Cardiac muscle cell (in vitro differentiated cells and primary cell): ENCODE data around the gene MAD1L1. TPM values are rescaled to one million over a fixed set of nuclear protein-coding genes. Genes with fewer than 3 reads are reported as not detected.
A peak's percentile ranks its signal among the peaks of the same experiment; 100 is the strongest.

ENCODE experiments used
- DNase-seq, 2 donors: peaks; one replicate each; pipeline versions ENCODE4 v3.0.0 to v3.0.0-alpha.2; 2010 to 2017; ENCODE audit warnings: low read depth in 1 of 2, low spot score in 1 of 2
- H3K27ac ChIP-seq: fragments of 200-600 bp; sonication (generic); 2 replicates; pipeline ENCODE4 v1.5.1; 2016
- H3K27me3 ChIP-seq: fragments of 200-600 bp; sonication (generic); 2 replicates; pipeline ENCODE4 v1.6.0; 2016; ENCODE audit warnings: control low read depth
- H3K36me3 ChIP-seq: fragments of 200-600 bp; sonication (generic); 2 replicates; pipeline ENCODE4 v1.5.1; 2016; ENCODE audit warnings: control low read depth
- H3K4me1 ChIP-seq: fragments of 200-600 bp; sonication (generic); 2 replicates; pipeline ENCODE4 v1.8.1; 2017; ENCODE audit warnings: low read depth, mild to moderate bottlenecking, mixed run types
- H3K4me3 ChIP-seq: fragments of 200-600 bp; sonication (generic); 2 replicates; pipeline ENCODE4 v1.5.1; 2016; ENCODE audit warnings: mild to moderate bottlenecking
- H3K9me3 ChIP-seq: fragments of 200-600 bp; sonication (generic); 2 replicates; pipeline ENCODE4 v1.5.1; 2017; ENCODE audit warnings: low read depth, mild to moderate bottlenecking, control low read depth
- polyA plus RNA-seq: library from polyadenylated mRNA; unstranded; fragments of >200 nt; fragmentation: Nextera tagmentation; extraction: Ambion mirVana; gene quantifications from 2 replicates; pipeline ENCODE4 v1.2.1, GENCODE V29; 2016
- total RNA-seq: library from RNA; depleted of rRNA; stranded (reverse); fragments of >200 nt; gene quantifications from 2 replicates; pipeline ENCODE4 v1.2.3, GENCODE V29; 2016
- TF ChIP-seq, protein P1 (sequence below): IDR thresholded peaks from 2 replicates; pipeline ENCODE4 v1.5.1; 2012; ENCODE audit warnings: low read depth, mild to moderate bottlenecking, low read length

The MAD1L1 gene
- total and polyA plus RNA-seq, 2 experiments from 2014 or later, result 38.3 to 56.2 TPM

DNA sequence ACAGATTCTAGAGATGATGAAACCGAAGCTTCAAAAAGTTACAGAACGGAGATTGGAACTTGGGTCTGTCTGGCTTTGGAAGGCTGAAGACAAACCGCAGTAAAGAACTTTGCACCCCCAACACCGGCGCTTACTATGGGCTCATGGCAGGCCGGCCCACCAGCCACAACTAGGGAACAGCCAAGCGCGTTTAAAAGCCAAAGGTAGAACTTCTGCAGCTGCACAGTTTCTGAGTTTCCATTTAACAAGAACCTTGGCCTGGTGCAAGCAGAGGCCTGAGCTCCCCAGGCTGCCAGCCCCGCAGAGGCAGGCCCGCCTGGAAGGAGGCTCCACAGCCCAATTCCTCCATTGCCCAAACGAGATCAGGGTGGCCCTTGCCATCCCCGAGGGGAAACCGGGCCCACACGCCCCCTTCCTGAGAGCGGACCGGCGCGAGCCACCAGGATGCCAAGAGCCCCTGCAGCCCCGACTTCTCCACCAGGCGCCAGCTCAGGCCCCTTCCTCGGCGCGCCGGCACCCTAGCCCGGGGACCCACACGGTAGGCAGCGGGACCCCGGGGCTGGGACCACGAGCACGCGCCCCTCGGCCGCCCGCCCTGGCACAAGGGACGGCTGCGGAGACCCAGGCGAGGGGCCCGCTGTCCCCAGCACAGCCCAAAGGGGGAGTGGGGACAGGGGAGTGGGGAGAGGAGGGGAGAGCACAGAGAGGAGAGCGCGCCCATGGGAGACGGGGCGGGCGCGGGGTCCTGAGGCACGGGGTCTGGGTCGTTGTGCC is 566 bp downstream of the MAD1L1 start:
- Histone ChIP-seq H3K9me3 (no peaks in the 10 kb centered on the region), H3K4me1 (peaks cover 8% of the 10 kb centered on the region), H3K4me3 (peak overlapping the region; percentile 79), H3K36me3 (peaks cover 13% of the 10 kb centered on the region), H3K27me3 (no peaks in the 10 kb centered on the region), H3K27ac (peak overlapping the region; percentile 81)
- peak in 1 of 2 donors; percentile 57 for DNase-seq
- TF ChIP-seq, protein P1, sequence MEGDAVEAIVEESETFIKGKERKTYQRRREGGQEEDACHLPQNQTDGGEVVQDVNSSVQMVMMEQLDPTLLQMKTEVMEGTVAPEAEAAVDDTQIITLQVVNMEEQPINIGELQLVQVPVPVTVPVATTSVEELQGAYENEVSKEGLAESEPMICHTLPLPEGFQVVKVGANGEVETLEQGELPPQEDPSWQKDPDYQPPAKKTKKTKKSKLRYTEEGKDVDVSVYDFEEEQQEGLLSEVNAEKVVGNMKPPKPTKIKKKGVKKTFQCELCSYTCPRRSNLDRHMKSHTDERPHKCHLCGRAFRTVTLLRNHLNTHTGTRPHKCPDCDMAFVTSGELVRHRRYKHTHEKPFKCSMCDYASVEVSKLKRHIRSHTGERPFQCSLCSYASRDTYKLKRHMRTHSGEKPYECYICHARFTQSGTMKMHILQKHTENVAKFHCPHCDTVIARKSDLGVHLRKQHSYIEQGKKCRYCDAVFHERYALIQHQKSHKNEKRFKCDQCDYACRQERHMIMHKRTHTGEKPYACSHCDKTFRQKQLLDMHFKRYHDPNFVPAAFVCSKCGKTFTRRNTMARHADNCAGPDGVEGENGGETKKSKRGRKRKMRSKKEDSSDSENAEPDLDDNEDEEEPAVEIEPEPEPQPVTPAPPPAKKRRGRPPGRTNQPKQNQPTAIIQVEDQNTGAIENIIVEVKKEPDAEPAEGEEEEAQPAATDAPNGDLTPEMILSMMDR, result no peak

DNA sequence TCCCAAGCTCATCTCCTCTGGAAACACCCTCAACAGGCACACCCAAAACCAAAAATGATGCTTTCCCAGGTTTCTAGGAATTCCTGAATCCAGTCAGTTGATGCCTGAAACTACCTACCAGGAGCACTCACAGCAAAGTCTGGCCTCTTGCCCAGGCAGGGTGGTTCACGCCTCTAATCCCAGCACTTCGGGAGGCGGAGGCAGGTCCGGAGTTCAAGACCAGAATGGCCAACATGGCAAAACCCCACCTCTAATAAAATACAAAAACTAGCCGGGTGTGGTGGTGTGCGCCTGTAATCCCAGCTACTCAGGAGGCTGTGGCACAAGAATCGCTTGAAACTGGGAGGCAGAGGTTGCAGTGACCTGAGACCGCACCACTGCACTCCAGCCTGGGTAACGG is 1.9 kb downstream of the MAD1L1 start:
- TF ChIP-seq, protein P1, result no peak
- no peak for DNase-seq
- Histone ChIP-seq H3K27me3 (no peaks in the 10 kb centered on the region), H3K9me3 (no peaks in the 10 kb centered on the region), H3K4me3 (no peak overlapping the region), H3K36me3 (peaks cover 17% of the 10 kb centered on the region), H3K4me1 (peaks cover 8% of the 10 kb centered on the region), H3K27ac (no peak overlapping the region)

DNA sequence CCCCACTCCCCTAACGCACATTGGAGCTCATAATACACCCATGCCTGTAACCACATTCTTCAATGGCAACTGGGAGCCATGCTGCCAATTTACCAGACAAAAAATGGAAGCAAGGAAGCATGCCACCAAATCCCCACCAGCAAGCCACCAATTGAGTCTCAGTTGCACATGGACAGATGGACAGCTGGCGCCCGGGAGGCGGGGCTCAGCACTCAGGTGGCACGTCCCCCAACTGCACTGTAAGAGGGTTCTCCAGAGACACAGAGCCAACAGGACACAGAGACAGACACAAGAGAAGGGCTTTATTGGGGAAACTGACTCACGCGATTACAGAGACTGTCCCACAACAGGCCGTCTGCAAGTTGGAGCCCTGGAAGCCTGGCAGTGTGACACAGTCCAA is 2.5 kb downstream of the MAD1L1 start:
- no peak for DNase-seq
- no peaks in the 10 kb centered on the region for H3K9me3 ChIP-seq
- H3K4me1 ChIP-seq, result peaks cover 8% of the 10 kb centered on the region
- H3K27me3 ChIP-seq, result no peaks in the 10 kb centered on the region
- TF ChIP-seq, protein P1, result no peak
- no peak overlapping the region for H3K4me3 ChIP-seq
- H3K36me3 ChIP-seq, result peaks cover 14% of the 10 kb centered on the region
- no peak overlapping the region for H3K27ac ChIP-seq

DNA sequence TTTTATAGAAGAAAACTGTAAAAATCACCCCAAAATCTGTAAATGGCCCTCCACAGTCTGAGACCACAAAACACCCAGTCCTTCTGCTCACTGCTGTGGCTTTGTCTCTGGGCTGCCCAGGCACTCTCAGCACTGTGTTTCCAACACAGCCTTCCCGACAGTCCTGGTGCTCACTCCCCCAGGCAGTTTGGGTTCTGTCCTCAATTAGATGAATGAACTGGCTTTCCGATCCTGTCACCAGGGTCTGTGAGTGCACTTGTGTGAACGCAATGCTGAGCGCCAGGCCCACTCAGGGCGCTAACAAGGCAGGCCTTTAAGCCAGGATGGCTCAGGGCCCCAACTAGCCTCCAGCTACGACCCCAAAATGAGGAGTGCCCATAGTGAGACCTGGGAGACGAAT is 3.3 kb downstream of the MAD1L1 start:
- no peak for DNase-seq
- Histone ChIP-seq H3K4me3 (no peak overlapping the region), H3K4me1 (peaks cover 8% of the 10 kb centered on the region), H3K27ac (no peak overlapping the region), H3K27me3 (no peaks in the 10 kb centered on the region), H3K36me3 (peaks cover 11% of the 10 kb centered on the region), H3K9me3 (no peaks in the 10 kb centered on the region)
- TF ChIP-seq, protein P1, result no peak

DNA sequence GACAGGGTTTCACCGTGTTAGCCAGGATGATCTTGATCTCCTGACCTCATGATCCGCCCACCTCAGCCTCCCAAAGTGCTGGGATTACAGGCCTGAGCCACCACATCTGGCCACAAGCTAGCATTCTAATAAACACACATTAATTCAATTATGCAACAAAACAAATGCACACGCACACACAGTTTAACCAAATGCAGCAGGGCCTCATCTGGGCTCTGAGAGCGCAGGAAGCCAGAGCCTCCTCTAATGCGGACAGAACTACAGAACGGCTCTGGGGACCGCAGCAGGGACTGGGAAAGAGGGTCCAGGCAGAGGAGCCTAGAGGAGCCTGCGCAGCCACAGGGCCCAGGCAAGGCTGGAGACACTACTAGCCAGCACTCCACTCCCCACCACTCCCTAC is 3.8 kb downstream of the MAD1L1 start:
- no peak for DNase-seq
- peaks cover 12% of the 10 kb centered on the region for H3K36me3 ChIP-seq
- H3K4me1 ChIP-seq, result peaks cover 8% of the 10 kb centered on the region
- no peak overlapping the region for H3K27ac ChIP-seq
- H3K4me3 ChIP-seq, result no peak overlapping the region
- H3K9me3 ChIP-seq, result no peaks in the 10 kb centered on the region
- TF ChIP-seq, protein P1, result no peak
- no peaks in the 10 kb centered on the region for H3K27me3 ChIP-seq
